Subcutaneous abdominal adipose tissue (tissue), 5 donors: ENCODE measurements around the gene ZNF311.

ENCODE experiments used
- H3K27ac ChIP-seq: one replicate; pipeline ENCODE4 v1.7.0; 2013; ENCODE audit warnings: low read depth, mild to moderate bottlenecking, inconsistent platforms, low read length, moderate library complexity
- H3K27me3 ChIP-seq, 5 donors: one replicate each; pipeline ENCODE4 v1.7.0; 2013; ENCODE audit warnings: low read length in 5 of 5, inconsistent platforms in 1 of 5; ENCODE audit not compliant: control insufficient read depth in 5 of 5, insufficient read depth in 4 of 5
- H3K36me3 ChIP-seq, 5 donors: one replicate each; pipeline ENCODE4 v1.7.0; 2013; ENCODE audit warnings: low read length in 5 of 5; ENCODE audit not compliant: control insufficient read depth in 5 of 5, insufficient read depth in 5 of 5
- H3K4me1 ChIP-seq, 5 donors: one replicate each; pipeline ENCODE4 v1.7.0; 2013; ENCODE audit warnings: low read length in 5 of 5, mild to moderate bottlenecking in 3 of 5, moderate library complexity in 1 of 5; ENCODE audit not compliant: control insufficient read depth in 5 of 5, insufficient read depth in 5 of 5
- H3K4me3 ChIP-seq, 5 donors: one replicate each; pipeline ENCODE4 v1.7.0; 2013; ENCODE audit warnings: low read length in 5 of 5, low read depth in 1 of 5
- H3K9ac ChIP-seq, 5 donors: one replicate each; pipeline ENCODE4 v1.7.0; 2013; ENCODE audit warnings: low read length in 5 of 5, mild to moderate bottlenecking in 4 of 5, moderate library complexity in 3 of 5
- H3K9me3 ChIP-seq, 5 donors: one replicate each; pipeline ENCODE4 v1.7.0; 2013; ENCODE audit warnings: low read length in 5 of 5; ENCODE audit not compliant: control insufficient read depth in 5 of 5
- donor health status: healthy.
- donor health status: healthy.
- donor health status: healthy.
- donor health status: healthy.
- donor health status: healthy.

ZNF311 gene

DNA sequence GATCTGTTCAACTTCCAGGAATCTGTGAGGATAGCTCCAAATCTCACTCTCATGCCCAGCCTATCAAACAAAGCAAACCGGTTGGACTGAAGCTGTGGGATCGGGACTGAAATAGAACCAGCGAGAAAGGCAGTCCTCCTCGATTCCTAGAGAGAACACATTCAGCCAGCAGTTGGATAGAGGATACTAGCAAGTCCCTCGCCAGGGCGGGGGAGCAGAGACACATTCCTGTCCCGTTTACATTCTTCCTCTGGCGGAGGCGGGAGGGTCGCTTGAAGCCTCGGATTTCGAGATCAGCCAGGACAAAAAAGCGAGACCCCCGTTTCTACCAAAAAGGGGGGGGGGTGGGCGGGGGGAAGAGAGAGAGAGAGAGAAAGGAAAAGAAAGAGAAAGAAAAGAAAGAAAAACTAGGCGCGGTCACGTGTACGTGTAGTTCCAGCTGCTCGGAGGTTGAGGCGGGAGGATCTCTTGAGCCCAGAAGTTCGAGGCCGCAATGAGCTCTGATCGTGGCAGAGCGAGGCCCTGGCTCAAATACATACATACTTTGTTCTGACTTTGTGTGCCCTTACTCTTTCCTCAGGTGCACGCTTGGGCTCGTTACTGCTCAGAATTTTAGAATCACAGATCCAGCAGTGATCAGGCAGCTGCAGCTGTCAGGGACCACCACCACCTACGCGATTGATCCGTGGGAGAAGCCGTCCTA is 19.5 kb downstream of the ZNF311 start:
- peak overlapping the region; percentile 81 for H3K27ac ChIP-seq
- peak overlapping the region in 4 of 5 donors; percentile 1 to 60 (median 36) for H3K9ac ChIP-seq
- peaks cover 0 to 7% (median 2%) of the 10 kb centered on the region in 5 donors for H3K27me3 ChIP-seq
- H3K9me3 ChIP-seq: peaks cover 0 to 3% (median 0%) of the 10 kb centered on the region in 5 donors
- peak overlapping the region; percentile 64 to 81 (median 73) for H3K4me3 ChIP-seq
- H3K36me3 ChIP-seq: no peaks in the 10 kb centered on the region
- H3K4me1 ChIP-seq: peaks cover 2 to 31% (median 25%) of the 10 kb centered on the region in 5 donors

DNA sequence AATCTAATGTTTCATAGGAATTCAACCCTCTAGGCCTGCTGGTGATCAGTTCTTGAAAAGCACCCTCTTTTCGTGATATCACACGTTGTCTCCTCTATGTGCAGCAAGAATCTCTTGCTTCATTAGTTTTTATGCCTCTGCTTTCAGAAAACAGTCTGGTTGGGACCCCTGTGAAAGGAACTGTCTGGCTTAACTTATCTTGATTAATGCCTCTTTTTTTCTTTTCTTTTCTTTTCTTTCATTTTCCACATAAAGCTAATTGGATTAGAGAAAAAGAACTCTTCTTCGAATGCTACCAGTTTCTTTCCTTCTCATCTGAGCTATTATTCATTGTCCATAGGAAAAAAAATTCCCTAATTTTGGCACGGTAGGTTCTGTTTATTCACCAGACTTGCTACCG is 21.3 kb downstream of the ZNF311 start:
- Histone ChIP-seq H3K27ac (no peak overlapping the region), H3K27me3 (peaks cover 0 to 4% (median 1%) of the 10 kb centered on the region in 5 donors), H3K4me3 (no peak overlapping the region), H3K36me3 (no peaks in the 10 kb centered on the region), H3K9ac (no peak overlapping the region), H3K9me3 (peaks cover 0 to 3% (median 0%) of the 10 kb centered on the region in 5 donors), H3K4me1 (peaks cover 2 to 34% (median 30%) of the 10 kb centered on the region in 5 donors)

DNA sequence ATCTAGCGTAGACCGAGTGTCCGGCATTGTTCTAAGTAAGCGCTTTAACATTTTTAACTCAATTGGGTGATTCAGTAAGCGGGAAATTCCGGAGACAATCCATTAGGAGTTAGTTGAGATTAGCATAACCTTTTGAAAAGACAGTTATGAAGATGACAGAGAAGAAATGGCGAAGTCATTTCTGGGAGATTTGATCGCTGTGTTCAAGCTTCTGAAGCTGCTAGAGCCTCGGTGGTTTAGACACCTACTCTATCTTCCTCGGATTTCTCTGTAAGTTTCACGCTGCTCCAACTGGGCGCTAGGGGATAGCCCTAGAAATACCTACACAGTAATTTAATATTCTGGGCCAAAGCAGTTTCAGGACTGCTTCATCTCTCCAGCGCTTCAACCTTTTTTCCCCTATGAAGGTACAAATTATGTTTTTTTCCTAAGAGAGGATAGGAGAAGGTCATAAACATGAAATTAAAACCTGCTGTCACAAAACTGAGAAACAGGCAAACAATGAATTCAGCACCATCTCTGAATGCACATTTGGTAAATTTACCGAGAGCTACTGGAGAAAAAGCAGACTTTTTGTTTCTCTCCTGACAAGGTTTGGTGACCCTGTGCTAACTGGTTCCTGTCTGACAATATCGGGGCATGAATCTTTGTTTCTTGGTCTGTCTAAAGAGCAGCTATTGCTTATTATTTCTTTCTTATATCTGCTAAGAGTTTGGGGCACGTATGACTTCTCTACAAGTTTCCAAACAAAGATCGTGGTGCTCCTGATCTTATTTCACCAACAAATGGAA is 22.4 kb downstream of the ZNF311 start:
- Histone ChIP-seq H3K27me3 (no peaks in the 10 kb centered on the region), H3K9me3 (no peaks in the 10 kb centered on the region), H3K4me3 (peak overlapping the region; percentile 91 to 96 (median 94)), H3K4me1 (peaks cover 2 to 30% (median 25%) of the 10 kb centered on the region in 5 donors), H3K9ac (peak overlapping the region in 4 of 5 donors; percentile 49 to 70 (median 58)), H3K36me3 (no peaks in the 10 kb centered on the region), H3K27ac (peak overlapping the region; percentile 69)

DNA sequence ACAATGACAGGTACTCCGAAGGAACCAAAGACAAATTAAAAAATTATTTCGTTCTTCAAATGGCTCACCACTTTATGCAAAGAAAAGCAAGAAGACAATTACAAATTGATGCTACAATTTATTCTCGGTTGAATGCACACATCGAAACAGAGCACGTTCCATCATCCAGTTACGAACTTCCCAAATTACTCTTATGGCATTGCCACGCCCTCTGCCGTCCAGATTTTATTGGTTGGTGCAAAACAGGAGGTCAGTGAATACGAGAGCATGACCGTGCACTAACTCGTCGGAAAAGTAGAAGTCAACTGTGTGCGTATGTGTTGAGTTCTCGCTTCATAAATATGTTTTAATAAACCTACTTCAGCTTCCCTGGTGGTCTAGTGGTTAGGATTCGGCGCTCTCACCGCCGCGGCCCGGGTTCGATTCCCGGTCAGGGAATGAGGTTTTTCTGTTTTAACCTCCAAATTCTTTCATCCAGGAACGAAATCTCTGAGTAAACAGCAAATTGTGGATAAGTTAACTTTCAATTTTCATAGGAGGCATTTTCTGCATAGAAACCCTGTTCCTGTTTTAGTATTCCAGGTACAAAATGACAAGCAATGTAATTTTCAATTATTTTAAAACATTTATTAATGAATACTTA is 23.2 kb downstream of the ZNF311 start:
- Histone ChIP-seq H3K27me3 (no peaks in the 10 kb centered on the region), H3K36me3 (no peaks in the 10 kb centered on the region), H3K27ac (peak overlapping the region; percentile 69), H3K9me3 (no peaks in the 10 kb centered on the region), H3K4me1 (peaks cover 2 to 36% (median 30%) of the 10 kb centered on the region in 5 donors), H3K9ac (peak overlapping the region in 4 of 5 donors; percentile 49 to 78 (median 58)), H3K4me3 (peak overlapping the region; percentile 91 to 96 (median 94))

DNA sequence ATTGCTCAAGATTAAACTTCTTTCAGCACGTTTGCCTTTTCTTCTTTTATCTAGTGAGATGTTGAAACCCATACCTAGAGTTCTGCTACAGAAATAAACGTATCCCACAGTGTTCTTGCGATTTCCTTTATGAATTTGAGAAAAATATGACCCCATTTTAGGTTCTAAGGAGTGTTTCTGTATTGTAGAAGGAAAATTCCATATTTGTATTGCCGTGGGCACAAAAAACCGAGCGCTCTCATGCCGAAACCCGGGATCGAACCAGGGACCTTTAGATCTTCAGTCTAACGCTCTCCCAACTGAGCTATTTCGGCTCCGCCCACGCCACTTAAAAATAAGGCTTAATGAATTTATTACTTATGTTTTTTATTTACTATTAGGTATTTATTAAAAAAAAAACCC is 23.7 kb downstream of the ZNF311 start:
- no peaks in the 10 kb centered on the region for H3K27me3 ChIP-seq
- peak overlapping the region; percentile 69 for H3K27ac ChIP-seq
- peak overlapping the region; percentile 91 to 96 (median 94) for H3K4me3 ChIP-seq
- H3K9me3 ChIP-seq: no peaks in the 10 kb centered on the region
- H3K4me1 ChIP-seq: peaks cover 2 to 36% (median 30%) of the 10 kb centered on the region in 5 donors
- no peaks in the 10 kb centered on the region for H3K36me3 ChIP-seq
- peak overlapping the region in 4 of 5 donors; percentile 38 to 78 (median 56) for H3K9ac ChIP-seq

DNA sequence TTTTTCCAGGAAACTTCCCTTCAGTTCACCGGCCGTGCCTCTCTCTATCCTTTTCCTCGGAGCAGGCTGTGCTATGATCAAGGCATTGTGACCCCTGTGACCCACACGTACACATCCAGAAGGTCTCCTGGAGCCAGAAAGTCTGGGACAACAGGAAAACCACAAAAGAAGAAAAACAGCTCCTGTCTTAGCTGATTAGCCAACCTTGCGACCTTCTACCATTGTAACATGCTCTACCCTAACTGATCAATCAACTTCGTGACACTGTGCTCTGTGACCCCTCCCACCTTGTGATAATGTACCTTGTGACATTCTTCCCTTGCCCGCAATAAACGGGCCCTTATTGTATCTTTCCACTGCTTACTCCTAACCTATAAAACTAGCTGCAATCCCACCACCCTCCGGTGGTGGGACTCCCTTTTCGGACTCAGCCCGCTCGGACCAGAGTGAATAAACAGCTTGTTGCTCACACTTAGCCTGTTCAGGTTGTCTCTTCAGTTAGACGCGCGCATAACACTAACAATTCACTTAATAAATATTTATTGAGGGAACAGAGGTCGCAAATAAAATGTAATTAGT is 24.2 kb downstream of the ZNF311 start:
- Histone ChIP-seq H3K9ac (peak overlapping the region in 4 of 5 donors; percentile 38 to 78 (median 56)), H3K4me1 (peaks cover under 1 to 35% (median 27%) of the 10 kb centered on the region in 5 donors), H3K36me3 (no peaks in the 10 kb centered on the region), H3K27me3 (no peaks in the 10 kb centered on the region), H3K27ac (peak overlapping the region; percentile 45), H3K9me3 (no peaks in the 10 kb centered on the region), H3K4me3 (peak overlapping the region; percentile 91 to 96 (median 94))

DNA sequence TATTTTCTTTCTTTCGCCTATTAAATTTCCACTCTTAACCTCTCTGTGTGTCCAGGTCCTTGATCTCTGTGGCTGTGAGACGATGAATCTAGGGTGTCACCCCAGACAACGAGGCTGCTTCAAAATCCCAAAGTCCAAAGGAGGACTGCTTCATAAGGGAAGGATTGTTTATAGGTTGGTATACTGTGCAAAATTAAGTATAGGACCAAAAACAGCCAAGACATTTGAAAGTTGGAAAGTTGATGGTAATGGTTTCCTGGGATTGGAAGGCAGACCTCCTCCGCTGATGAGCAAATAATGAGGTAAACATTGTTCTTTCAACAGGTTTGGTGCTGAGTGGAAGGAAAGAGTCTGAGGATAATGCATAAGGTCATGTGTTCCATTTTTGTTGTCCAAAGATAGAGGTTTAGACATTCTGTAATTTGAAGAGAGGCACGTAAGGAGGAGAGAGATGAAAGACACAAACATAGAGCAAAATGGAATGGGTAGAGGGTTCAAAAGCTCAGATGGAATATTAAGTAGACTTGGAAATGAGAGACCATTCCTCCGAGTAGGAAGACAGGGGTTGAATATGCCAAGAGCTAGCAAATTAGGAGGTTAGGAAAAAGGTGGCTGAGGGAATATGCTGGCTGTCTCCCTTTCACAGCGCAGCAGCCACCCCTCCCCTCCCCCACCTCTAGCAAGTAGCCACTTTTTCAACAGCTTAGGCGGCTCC is 24.8 kb downstream of the ZNF311 start:
- Histone ChIP-seq H3K9me3 (no peaks in the 10 kb centered on the region), H3K4me1 (peaks cover 0 to 32% (median 24%) of the 10 kb centered on the region in 5 donors), H3K4me3 (peak overlapping the region; percentile 91 to 96 (median 94)), H3K27ac (peak overlapping the region; percentile 45), H3K27me3 (no peaks in the 10 kb centered on the region), H3K36me3 (no peaks in the 10 kb centered on the region), H3K9ac (peak overlapping the region in 3 of 5 donors; percentile 38 to 78 (median 59))

DNA sequence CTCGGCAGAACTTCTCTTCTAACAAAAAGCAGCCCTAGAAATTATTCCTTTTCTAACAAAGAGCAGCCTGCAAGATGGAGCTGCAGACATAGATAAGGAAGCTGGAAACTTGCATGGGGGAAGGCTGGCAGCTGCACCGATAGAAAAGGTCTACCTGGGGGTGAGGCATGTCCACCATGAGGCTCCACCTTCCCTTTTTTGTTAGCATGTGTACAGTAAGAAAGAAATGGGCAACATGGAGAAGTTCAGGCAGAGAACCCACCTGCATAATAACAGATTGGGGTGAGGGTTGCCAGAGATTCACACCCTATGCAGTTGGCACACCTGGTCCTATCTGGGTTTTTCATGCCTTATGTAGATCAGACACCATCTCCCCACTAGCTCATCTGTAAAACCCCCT is 25.4 kb downstream of the ZNF311 start:
- Histone ChIP-seq H3K9ac (no peak overlapping the region), H3K36me3 (no peaks in the 10 kb centered on the region), H3K4me3 (no peak overlapping the region), H3K27ac (no peak overlapping the region), H3K27me3 (no peaks in the 10 kb centered on the region), H3K4me1 (peaks cover 0 to 32% (median 24%) of the 10 kb centered on the region in 5 donors), H3K9me3 (no peaks in the 10 kb centered on the region)

DNA sequence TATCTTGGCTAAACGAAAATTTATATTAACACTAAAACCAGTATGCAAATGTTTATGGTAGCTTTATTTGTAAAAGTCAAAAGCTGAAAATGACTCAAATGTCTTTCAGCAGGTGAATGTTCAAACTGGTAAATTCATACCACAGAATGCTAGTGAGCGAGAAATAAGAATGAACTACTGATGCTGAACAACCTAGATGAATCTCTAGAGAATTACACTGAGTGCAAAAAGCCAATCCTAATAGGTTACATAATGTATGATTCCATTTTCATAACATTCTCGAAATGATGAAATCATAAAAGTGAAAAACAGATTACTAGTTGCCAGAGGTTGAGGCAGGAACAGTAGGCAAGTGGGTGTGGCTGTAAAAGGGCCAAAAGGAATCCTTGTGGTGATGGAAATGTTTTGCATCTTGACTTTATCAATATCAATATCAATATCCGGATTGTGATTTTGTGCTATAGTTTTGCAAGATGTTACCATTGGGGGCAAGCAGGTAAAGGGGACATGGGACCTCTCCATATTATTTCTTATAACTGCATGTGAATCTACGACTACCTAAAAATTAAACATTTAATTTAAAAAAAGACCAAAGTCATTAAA is 26.1 kb downstream of the ZNF311 start:
- peaks cover 0 to 32% (median 24%) of the 10 kb centered on the region in 5 donors for H3K4me1 ChIP-seq
- no peaks in the 10 kb centered on the region for H3K27me3 ChIP-seq
- no peaks in the 10 kb centered on the region for H3K9me3 ChIP-seq
- no peak overlapping the region for H3K27ac ChIP-seq
- no peak overlapping the region for H3K4me3 ChIP-seq
- no peak overlapping the region for H3K9ac ChIP-seq
- no peaks in the 10 kb centered on the region for H3K36me3 ChIP-seq
